NOMO-1 treated with DMSO at 0.1 percent for 48 hours (cell line): ENCODE results near the gene TMEM178B.
"Not testable (repeated sequence)": the region's sequence is repeated elsewhere in the genome, so short reads cannot be mapped to it uniquely, and the experiment has no call there.

Experiments
- DNase-seq: peaks from one replicate; lab custom pipeline; 2025; ENCODE audit not compliant: unreplicated experiment; lab: John Stamatoyannopoulos, UW

Gene TMEM178B

DNA sequence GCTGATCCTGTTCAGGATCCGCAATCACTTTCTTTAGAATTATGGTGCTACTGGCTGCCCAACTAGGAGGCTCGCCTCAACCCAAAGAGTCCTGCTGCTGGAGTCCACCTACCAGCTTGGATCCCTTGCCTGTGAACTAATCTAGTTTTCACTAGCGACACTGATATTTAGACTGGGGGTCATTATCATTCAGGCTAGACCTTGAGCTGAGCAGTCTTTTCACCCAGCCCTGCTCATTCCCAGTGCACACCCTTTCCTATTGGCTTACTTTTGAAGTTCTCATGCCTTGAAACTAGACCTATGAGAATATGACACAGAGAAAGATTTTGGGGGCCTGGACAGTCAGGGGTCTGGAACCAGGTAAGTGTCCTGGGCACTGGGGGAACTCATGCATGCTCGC lies 107.9 kb downstream of the TMEM178B start:
- DNase-seq, result no peak

- DNase-seq, result no peak
These were observed 110.8 kb downstream of the TMEM178B start for GRCh38 chr7:141184532-141185190.

GRCh38 chr7:141185369-141185967 lies 111.6 kb downstream of the TMEM178B start:
- no peak for DNase-seq

DNA sequence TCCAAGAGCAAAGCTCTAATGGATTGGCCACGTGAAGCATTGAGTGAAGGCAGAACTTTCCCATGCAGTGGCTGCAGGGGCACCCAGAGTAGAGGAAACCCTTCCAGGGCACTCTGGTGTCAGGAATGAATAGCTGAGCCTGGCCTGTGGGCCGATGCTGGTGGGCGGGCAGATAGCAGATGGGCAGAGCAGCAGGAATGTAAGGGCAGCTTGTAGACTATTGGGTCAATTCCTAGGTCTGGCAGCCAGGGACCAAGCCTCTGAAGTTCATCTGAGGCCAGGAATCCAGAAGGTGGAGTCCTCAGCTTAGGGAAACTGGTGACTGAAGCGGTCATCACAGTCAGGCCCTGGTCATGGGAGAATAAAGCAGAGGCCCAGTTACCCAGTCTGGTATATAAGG lies 115.4 kb downstream of the TMEM178B start:
- no peak for DNase-seq

- DNase-seq, result no peak
These were observed 116.6 kb downstream of the TMEM178B start for GRCh38 chr7:141190495-141190894.

GRCh38 chr7:141191277-141191676 lies 117.4 kb downstream of the TMEM178B start:
- DNase-seq, result no peak

DNA sequence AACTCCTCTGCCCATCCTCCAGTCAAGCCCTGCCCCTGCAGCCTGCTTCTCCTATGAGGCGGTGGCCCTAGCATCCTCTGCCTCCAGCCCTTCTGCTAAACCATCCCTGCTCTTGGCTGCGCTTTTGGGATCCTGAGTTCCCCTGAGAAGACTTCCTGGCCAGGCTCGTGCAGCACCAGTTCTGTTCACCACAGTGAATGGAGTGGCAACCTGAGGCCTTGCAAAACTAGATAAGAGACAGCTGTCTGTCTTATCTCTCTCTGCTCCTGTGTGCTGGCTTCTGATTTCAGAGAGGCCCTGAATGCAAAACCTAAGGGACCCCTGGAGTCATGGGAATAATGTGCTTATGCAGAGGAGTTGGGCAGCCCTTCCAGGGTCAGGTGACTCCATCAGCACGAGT lies 119.2 kb downstream of the TMEM178B start:
- DNase-seq, result no peak

DNA sequence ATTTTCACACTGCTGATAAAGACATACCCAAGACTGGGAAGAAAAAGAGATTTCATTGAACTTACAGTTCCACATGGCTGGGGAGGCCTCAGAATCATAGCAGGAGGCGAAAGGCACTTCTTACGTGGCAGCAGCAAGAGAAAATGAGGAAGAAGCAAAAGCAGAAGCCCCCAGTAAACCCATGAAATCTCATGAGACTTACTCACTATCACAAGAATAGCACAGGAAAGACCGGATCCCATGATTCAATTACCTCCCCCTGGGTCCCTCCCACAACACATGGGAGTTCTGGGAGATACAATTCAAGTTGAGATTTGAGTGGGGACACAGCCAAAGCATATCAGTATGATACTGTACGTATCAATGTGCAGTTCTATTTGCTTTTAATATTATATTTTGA lies 121.9 kb downstream of the TMEM178B start:
- DNase-seq, result not testable (repeated sequence)

GRCh38 chr7:141198194-141198958 lies 124.5 kb downstream of the TMEM178B start:
- DNase-seq, result no peak

DNA sequence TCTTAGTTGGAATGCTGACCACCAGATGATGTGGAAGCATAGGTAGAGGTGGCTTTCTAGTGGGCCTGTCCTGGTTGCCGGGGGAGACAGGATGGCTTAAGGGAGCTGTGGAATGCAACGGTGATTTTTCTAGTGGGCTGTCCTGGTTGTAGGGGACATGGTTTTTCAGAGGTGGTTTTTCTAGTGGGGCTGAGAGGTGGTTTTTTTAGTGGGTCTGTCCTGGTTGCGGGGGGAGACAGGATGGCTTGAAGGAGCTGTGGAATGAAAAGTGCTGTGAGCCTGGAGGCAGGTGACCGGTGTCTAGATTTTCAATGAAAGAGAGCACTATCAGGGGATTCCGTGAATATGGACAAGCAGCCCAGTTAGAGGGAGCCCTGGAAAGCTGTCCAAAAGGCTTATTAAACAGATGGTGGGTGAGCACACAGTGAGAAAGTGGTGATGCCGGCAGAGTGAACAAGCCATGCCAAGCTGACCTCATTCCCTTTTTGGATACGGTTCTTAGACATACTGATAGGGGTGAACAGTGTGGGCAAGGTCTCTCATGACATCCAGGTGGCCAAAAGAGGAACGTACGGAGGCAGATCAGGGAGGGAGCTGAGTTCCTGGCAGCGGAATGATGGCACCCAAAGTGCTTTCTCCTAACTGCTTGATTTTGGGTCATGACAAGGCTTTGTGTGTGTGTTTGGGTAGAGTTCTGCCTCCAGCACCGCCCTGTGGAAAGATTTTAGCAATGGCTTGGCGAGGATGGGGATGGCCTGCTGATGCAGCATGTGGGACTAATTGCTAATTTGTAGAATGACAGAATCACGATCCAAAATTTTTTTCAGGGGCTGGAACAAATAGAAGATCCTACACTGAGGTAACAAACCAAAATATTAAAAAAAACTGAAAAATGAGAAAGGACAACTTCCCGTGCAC lies 126.6 kb downstream of the TMEM178B start:
- DNase-seq, result no peak

DNA sequence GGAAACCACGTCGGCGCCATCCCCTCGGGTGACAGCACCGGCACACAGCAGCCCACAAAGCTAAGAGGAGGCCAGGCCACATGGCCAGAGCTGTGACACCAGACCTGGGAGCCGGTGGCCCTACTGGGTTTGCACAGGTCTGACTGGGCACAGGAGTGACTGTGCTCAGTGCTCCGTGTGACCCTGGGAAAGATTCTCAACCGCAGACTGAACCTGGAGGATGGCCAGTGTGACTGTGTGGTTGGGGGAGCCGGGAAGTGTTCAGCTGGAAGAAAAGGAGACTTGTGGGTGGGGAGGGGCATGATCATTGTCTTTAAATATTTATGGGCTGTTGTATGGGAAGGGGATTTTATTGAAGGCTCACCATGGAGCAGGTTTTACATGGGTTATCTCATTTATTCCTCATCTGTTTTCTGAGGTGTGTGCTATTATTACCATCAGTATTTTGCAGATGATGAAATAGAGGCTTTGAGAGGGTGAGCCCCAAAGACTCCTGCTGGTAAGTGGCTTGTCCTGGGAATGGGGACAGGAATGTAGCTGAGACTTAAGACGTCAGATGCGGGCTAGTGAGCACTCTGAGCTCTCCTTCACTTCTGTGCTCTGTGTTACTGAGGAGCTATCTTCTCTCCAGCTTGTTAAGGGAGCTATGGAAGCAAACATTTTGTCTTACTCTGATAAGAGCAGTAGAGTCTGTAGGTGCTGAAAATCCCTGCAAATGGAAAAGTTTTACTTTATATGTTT lies 127.5 kb downstream of the TMEM178B start:
- DNase-seq, result no peak

- DNase-seq, result no peak
These were observed 128.7 kb downstream of the TMEM178B start for GRCh38 chr7:141202535-141202934.

GRCh38 chr7:141203177-141203576 lies 129.3 kb downstream of the TMEM178B start:
- DNase-seq, result no peak

DNA sequence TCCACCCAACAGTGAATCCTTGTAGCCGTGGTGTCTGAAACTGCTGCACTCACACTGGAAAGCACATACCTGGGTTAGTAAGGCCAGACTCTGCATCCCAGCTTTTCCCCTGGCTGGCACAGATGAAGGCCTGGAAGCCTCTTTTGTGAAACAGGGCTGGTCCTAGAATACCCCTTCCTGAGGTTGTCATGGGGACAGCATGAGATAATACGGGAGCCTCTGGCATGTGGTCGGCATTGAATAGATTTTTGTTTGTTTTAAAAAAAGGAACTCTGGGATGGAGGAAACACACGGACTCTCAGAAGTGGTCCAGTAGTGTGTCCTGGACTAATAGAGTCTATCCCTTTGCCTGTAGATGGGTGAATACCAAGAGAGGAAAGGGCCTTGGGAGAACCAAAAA lies 129.7 kb downstream of the TMEM178B start:
- no peak for DNase-seq

DNA sequence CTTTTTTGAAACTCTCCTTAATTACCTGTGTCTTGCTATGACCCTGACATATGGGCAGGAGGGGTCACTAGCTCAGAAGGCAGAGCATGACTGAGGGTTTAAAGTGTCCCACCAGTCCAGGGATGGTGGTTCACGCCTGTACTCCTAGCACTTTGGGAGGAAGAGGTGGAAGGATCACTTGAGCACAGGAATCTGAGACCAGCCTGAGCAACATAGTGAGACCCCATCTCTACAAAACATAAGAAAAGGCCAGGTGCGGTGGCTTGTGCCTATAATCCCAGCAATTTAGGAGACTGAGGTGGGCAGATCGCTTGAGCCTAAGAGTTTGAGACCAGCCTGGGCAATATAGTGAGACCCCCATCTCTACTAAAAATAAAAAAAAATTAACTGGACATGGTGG lies 133.8 kb downstream of the TMEM178B start:
- no peak for DNase-seq

DNA sequence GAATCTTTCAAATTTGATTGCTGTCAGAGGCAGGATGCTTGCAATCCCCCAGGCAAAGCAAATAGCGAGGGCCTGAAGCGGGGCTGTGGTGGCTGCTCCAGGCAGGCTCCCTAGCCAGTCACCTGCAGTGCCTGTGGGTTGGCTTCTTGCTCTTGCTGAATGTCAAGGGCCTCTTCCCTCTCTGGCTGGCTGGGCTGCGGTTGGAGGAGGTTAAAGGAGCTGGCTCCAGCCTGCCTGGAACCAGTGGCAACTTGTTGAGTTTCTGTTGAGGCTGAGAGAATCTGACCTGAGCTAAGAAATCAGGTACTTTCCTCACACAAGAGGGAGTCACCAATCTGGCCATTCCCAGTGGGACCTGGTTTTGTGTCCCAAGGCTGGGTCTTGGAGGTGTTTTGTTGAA lies 134.7 kb downstream of the TMEM178B start:
- DNase-seq, result no peak

DNA sequence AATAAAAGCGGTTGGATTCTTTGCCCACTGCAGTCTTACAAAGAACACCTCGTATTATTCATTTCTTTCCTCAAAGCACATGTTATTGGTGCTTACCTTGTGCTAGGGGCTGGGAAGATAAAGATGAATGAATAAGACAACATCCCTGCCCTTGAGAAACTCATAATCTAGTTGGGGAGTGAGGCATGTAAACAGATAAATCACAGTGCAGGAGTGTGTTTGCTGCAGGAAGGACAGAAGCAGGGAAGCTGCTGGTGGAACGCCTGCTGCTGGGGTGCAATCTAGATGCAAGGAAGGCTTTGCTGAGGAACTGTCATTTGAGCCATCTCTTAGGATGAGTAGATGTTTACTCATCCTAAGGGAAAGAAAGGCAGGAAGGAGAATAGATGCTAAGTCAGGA lies 135.6 kb downstream of the TMEM178B start:
- no peak for DNase-seq

- DNase-seq, result no peak
These were observed 137.0 kb downstream of the TMEM178B start for GRCh38 chr7:141210862-141211261.

GRCh38 chr7:141213226-141213625 lies 139.4 kb downstream of the TMEM178B start:
- DNase-seq, result no peak

GRCh38 chr7:141217938-141218337 lies 144.1 kb downstream of the TMEM178B start:
- no peak for DNase-seq

GRCh38 chr7:141218941-141219340 lies 145.1 kb downstream of the TMEM178B start:
- DNase-seq, result no peak
